Measurements from ENCODE around the gene SIM2. TPM values are rescaled to one million over a fixed set of nuclear protein-coding genes. Genes with fewer than 3 reads are reported as not detected.
"Not testable (repeated sequence)": the region's sequence is repeated elsewhere in the genome, so short reads cannot be mapped to it uniquely, and the experiment has no call there.

Gene SIM2
- total RNA-seq, result 0.18 and 0.21 TPM in 2 replicates

GRCh38 chr21:36698981-36699545, at the start of gene SIM2:
TSS of gene SIM2 (plus strand) at chr21:36699115. CDS start at chr21:36699747, 632 bp downstream.
- no peak within 1 kb of the TSS for H3K27ac Mint-ChIP-seq
- no peak within 1 kb of the TSS for H3K4me3 Mint-ChIP-seq (ENCODE audit: low read depth)
- H3K4me1 Mint-ChIP-seq (ENCODE audit: low read depth), result peaks cover 6% of the 10 kb centered on the region
- DNase-seq (ENCODE audit: low spot score), result no peak
- intact Hi-C loops (cut with micrococcal nuclease), result loop anchor here (10.0 kb wide), 1 partner anchor 1216 kb away; the partner anchor contains the start of gene KCNJ6
- peaks cover 72% of the 10 kb centered on the region for H3K27me3 Mint-ChIP-seq (ENCODE audit: low read depth)
- H3K36me3 Mint-ChIP-seq (ENCODE audit: low read depth), result no peaks in the 10 kb centered on the region
- no peaks in the 10 kb centered on the region for H3K9me3 Mint-ChIP-seq

GRCh38 chr21:36654324-36654723, 44.6 kb upstream of the SIM2 start:
- Mint-ChIP-seq H3K4me3 (ENCODE audit: low read depth) (no peak overlapping the region), H3K27me3 (ENCODE audit: low read depth) (no peaks in the 10 kb centered on the region), H3K4me1 (ENCODE audit: low read depth) (no peaks in the 10 kb centered on the region), H3K27ac (no peak overlapping the region), H3K9me3 (no peaks in the 10 kb centered on the region), H3K36me3 (ENCODE audit: low read depth) (no peaks in the 10 kb centered on the region)
- DNase-seq (ENCODE audit: low spot score), result no peak
- intact Hi-C loops (cut with micrococcal nuclease), result no loop called here

- no peak overlapping the region for H3K4me3 Mint-ChIP-seq (ENCODE audit: low read depth)
- no peaks in the 10 kb centered on the region for H3K27me3 Mint-ChIP-seq (ENCODE audit: low read depth)
- no peaks in the 10 kb centered on the region for H3K4me1 Mint-ChIP-seq (ENCODE audit: low read depth)
- H3K36me3 Mint-ChIP-seq (ENCODE audit: low read depth), result no peaks in the 10 kb centered on the region
- no peak overlapping the region for H3K27ac Mint-ChIP-seq
- DNase-seq (ENCODE audit: low spot score), result no peak
- intact Hi-C loops (cut with micrococcal nuclease), result no loop called here
- H3K9me3 Mint-ChIP-seq, result no peaks in the 10 kb centered on the region
Observed at GRCh38 chr21:36654796-36655325, 44.1 kb upstream of the SIM2 start.

- no peak for DNase-seq (ENCODE audit: low spot score)
- H3K27me3 Mint-ChIP-seq (ENCODE audit: low read depth), result peaks cover 6% of the 10 kb centered on the region
- no peaks in the 10 kb centered on the region for H3K9me3 Mint-ChIP-seq
- intact Hi-C loops (cut with micrococcal nuclease), result no loop called here
- no peaks in the 10 kb centered on the region for H3K4me1 Mint-ChIP-seq (ENCODE audit: low read depth)
- no peaks in the 10 kb centered on the region for H3K36me3 Mint-ChIP-seq (ENCODE audit: low read depth)
- H3K4me3 Mint-ChIP-seq (ENCODE audit: low read depth), result no peak overlapping the region
- H3K27ac Mint-ChIP-seq, result no peak overlapping the region
Observed at GRCh38 chr21:36656138-36656537, 42.8 kb upstream of the SIM2 start.

GRCh38 chr21:36657290-36657689, 41.6 kb upstream of the SIM2 start:
- H3K27ac Mint-ChIP-seq; H3K4me3 Mint-ChIP-seq (ENCODE audit: low read depth); DNase-seq (ENCODE audit: low spot score); H3K27me3 Mint-ChIP-seq (ENCODE audit: low read depth); H3K4me1 Mint-ChIP-seq (ENCODE audit: low read depth); H3K36me3 Mint-ChIP-seq (ENCODE audit: low read depth); H3K9me3 Mint-ChIP-seq; intact Hi-C loops (cut with micrococcal nuclease): not testable (repeated sequence)

- DNase-seq (ENCODE audit: low spot score), result no peak
- Mint-ChIP-seq H3K27ac (no peak overlapping the region), H3K9me3 (no peaks in the 10 kb centered on the region), H3K27me3 (ENCODE audit: low read depth) (peaks cover 10% of the 10 kb centered on the region), H3K4me1 (ENCODE audit: low read depth) (no peaks in the 10 kb centered on the region), H3K4me3 (ENCODE audit: low read depth) (no peak overlapping the region), H3K36me3 (ENCODE audit: low read depth) (no peaks in the 10 kb centered on the region)
- intact Hi-C loops (cut with micrococcal nuclease), result no loop called here
Observed at GRCh38 chr21:36657999-36658398, 40.9 kb upstream of the SIM2 start.

- Mint-ChIP-seq H3K27ac (no peak overlapping the region), H3K27me3 (ENCODE audit: low read depth) (peaks cover 15% of the 10 kb centered on the region), H3K9me3 (no peaks in the 10 kb centered on the region), H3K36me3 (ENCODE audit: low read depth) (no peaks in the 10 kb centered on the region), H3K4me1 (ENCODE audit: low read depth) (no peaks in the 10 kb centered on the region), H3K4me3 (ENCODE audit: low read depth) (no peak overlapping the region)
- no peak for DNase-seq (ENCODE audit: low spot score)
- intact Hi-C loops (cut with micrococcal nuclease), result no loop called here
Observed at GRCh38 chr21:36658926-36659325, 40.0 kb upstream of the SIM2 start.

GRCh38 chr21:36661511-36662309, 37.2 kb upstream of the SIM2 start:
- Mint-ChIP-seq H3K4me3 (ENCODE audit: low read depth) (no peak overlapping the region), H3K4me1 (ENCODE audit: low read depth) (no peaks in the 10 kb centered on the region), H3K27me3 (ENCODE audit: low read depth) (peaks cover 15% of the 10 kb centered on the region), H3K27ac (no peak overlapping the region), H3K9me3 (no peaks in the 10 kb centered on the region), H3K36me3 (ENCODE audit: low read depth) (no peaks in the 10 kb centered on the region)
- no peak for DNase-seq (ENCODE audit: low spot score)
- intact Hi-C loops (cut with micrococcal nuclease), result no loop called here

- Mint-ChIP-seq H3K9me3 (no peaks in the 10 kb centered on the region), H3K27ac (no peak overlapping the region), H3K27me3 (ENCODE audit: low read depth) (peaks cover 15% of the 10 kb centered on the region), H3K4me3 (ENCODE audit: low read depth) (no peak overlapping the region), H3K4me1 (ENCODE audit: low read depth) (no peaks in the 10 kb centered on the region), H3K36me3 (ENCODE audit: low read depth) (no peaks in the 10 kb centered on the region)
- no peak for DNase-seq (ENCODE audit: low spot score)
- intact Hi-C loops (cut with micrococcal nuclease), result no loop called here
Observed at GRCh38 chr21:36663033-36663855, 35.7 kb upstream of the SIM2 start.

- H3K27ac Mint-ChIP-seq, result no peak overlapping the region
- no peak overlapping the region for H3K4me3 Mint-ChIP-seq (ENCODE audit: low read depth)
- no peaks in the 10 kb centered on the region for H3K36me3 Mint-ChIP-seq (ENCODE audit: low read depth)
- H3K9me3 Mint-ChIP-seq, result no peaks in the 10 kb centered on the region
- DNase-seq (ENCODE audit: low spot score), result no peak
- peaks cover 15% of the 10 kb centered on the region for H3K27me3 Mint-ChIP-seq (ENCODE audit: low read depth)
- no peaks in the 10 kb centered on the region for H3K4me1 Mint-ChIP-seq (ENCODE audit: low read depth)
- intact Hi-C loops (cut with micrococcal nuclease), result no loop called here
Observed at GRCh38 chr21:36664662-36664990, 34.3 kb upstream of the SIM2 start.

- peaks cover 11% of the 10 kb centered on the region for H3K27me3 Mint-ChIP-seq (ENCODE audit: low read depth)
- H3K36me3 Mint-ChIP-seq (ENCODE audit: low read depth), result no peaks in the 10 kb centered on the region
- no peak overlapping the region for H3K27ac Mint-ChIP-seq
- DNase-seq (ENCODE audit: low spot score), result no peak
- no peaks in the 10 kb centered on the region for H3K4me1 Mint-ChIP-seq (ENCODE audit: low read depth)
- intact Hi-C loops (cut with micrococcal nuclease), result no loop called here
- H3K9me3 Mint-ChIP-seq, result no peaks in the 10 kb centered on the region
- H3K4me3 Mint-ChIP-seq (ENCODE audit: low read depth), result no peak overlapping the region
Observed at GRCh38 chr21:36665806-36666205, 33.1 kb upstream of the SIM2 start.

- peaks cover 6% of the 10 kb centered on the region for H3K27me3 Mint-ChIP-seq (ENCODE audit: low read depth)
- H3K4me3 Mint-ChIP-seq (ENCODE audit: low read depth), result no peak overlapping the region
- H3K4me1 Mint-ChIP-seq (ENCODE audit: low read depth), result no peaks in the 10 kb centered on the region
- intact Hi-C loops (cut with micrococcal nuclease), result no loop called here
- DNase-seq (ENCODE audit: low spot score), result no peak
- H3K36me3 Mint-ChIP-seq (ENCODE audit: low read depth), result no peaks in the 10 kb centered on the region
- no peaks in the 10 kb centered on the region for H3K9me3 Mint-ChIP-seq
- H3K27ac Mint-ChIP-seq, result no peak overlapping the region
Observed at GRCh38 chr21:36668713-36669112, 30.2 kb upstream of the SIM2 start.

- Mint-ChIP-seq H3K4me1 (ENCODE audit: low read depth) (no peaks in the 10 kb centered on the region), H3K27ac (no peak overlapping the region), H3K36me3 (ENCODE audit: low read depth) (no peaks in the 10 kb centered on the region), H3K27me3 (ENCODE audit: low read depth) (peaks cover 14% of the 10 kb centered on the region), H3K4me3 (ENCODE audit: low read depth) (no peak overlapping the region), H3K9me3 (no peaks in the 10 kb centered on the region)
- no peak for DNase-seq (ENCODE audit: low spot score)
- intact Hi-C loops (cut with micrococcal nuclease), result no loop called here
Observed at GRCh38 chr21:36671836-36672235, 27.1 kb upstream of the SIM2 start.

Measured in activated T-helper 2 cell treated with anti-CD3 and anti-CD28 coated beads, Interferon-gamma antibody, Interleukin-2, Interleukin-4, amounts not matched to agents 10 μg/mL and 5 μg/mL and 100 μg/mL, durations not matched to agents 14 hours and 24 hours and 36 hours (primary cell).